CD4-positive, alpha-beta T cell treated with Interleukin-15 for 4 hours (primary cell): Measurements from ENCODE around the gene KRTAP5-3.
"Not testable (repeated sequence)": the region's sequence is repeated elsewhere in the genome, so short reads cannot be mapped to it uniquely, and the experiment has no call there.

ENCODE experiments used
- DNase-seq: peaks from one replicate; pipeline ENCODE4 v3.0.0-alpha.2; 2020; ENCODE audit warnings: low spot score

KRTAP5-3 gene, protein sequence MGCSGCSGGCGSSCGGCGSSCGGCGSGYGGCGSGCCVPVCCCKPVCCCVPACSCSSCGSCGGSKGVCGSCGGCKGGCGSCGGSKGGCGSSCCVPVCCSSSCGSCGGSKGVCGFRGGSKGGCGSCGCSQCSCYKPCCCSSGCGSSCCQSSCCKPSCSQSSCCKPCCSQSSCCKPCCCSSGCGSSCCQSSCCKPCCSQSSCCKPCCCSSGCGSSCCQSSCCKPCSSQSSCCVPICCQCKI

GRCh38 chr11:1608363-1608762 is at the start of gene KRTAP5-3:
Gene KRTAP5-3, minus strand, starts transcription at chr11:1608463. Its CDS starts 78 bp downstream, at chr11:1608385.
- DNase-seq, result no peak

DNA sequence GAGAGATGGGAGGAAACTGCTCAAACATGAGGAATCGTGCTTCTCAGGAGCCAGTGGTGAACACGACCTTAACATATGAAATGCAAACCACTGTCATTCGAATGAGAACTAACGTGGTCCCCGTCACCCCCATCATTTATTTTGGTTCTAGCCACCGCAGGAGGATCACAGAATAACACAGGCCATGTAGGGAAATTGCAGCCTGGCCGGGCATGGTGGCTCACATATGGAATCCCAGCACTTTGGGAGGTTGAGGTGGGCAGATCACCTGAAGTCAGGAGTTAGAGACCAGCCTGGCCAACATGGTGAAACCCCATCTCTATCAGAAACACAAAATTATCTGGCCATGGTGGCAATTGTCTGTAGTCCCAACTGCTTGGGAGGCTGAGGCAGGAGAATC is 48.4 kb upstream of the KRTAP5-3 start:
- no peak for DNase-seq

DNA sequence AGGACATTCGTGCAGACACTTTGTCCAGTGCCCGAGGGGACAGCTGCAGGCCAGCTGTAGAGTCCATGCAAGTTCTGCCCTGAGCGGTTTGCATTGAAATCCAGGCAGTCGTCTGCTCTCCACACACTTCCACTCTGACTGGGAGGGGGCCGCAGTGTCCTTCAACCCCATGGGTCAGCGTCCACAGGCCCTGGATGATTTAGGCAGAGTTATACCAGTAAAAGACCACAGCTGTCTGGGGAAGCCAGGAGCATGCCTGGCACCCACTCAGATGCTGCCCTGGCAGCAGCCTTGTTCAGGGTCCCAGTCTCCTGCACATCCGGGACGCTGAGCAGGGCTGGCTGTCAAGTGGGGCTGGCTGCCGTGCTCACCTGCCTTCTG is 47.8 kb upstream of the KRTAP5-3 start:
- no peak for DNase-seq

- DNase-seq, result no peak
Observed at GRCh38 chr11:1655168-1656060, 47.2 kb upstream of the KRTAP5-3 start.

DNA sequence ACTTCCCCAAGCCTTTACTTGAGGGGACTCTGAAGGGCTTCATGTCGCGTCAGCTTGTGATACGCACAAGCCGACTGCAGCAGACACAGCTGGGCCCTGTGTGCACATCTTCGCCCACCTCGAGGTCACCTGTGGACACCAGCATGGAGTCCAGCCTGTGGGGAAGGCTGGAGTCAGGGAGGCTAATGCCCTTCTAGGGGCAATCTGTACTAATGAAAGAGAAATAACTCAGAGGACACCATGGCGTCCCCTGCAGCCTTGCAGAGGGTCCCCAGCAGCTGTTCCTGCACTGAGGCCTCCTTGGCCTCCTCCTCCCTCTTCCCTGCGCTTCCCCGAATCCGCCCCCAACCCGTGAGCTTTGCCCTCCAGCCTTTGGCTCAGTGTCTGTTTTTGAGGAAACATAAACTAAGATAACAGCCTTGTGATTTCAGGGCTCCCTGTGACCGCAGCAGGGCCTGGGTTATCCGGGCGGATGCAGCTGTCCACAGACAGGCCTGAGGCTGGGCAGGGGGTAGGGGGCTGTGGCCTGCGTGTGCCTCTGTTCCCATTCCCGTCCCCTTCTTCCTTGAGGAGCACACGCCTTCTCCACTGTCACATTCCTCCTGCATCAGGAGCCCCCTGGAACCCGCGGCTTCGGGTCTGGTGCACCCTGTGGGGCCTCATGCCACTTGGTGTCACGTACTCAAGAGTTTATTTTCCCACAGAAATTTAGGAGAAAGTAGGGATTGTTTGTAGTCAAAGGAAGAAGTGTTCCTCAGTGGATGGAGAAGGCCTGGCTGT is 46.3 kb upstream of the KRTAP5-3 start:
- no peak for DNase-seq

- DNase-seq, result no peak
Observed at GRCh38 chr11:1653541-1654387, 45.5 kb upstream of the KRTAP5-3 start.

- peak; percentile 73 for DNase-seq
Observed at GRCh38 chr11:1652771-1653540, 44.7 kb upstream of the KRTAP5-3 start.

GRCh38 chr11:1652442-1652770 is 44.1 kb upstream of the KRTAP5-3 start:
- DNase-seq, result no peak

DNA sequence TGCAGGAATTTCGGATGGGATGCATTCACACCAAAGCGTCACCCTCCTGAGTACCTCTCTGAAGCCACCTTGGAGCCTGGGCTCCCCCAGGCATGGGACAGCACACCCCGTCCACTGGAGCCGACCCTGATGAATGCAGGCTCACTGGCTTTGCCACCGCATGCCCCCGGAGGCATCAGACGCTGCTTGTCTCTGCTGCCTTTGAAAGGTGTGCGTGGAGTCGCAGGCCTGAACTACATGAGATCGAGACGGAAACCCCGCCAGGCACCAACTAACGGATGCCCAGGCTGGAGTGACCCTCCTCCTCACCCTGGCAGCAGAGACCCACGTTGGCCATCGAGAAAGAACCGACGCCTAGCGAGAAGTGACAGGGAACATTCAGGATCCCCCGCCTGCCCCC is 43.8 kb upstream of the KRTAP5-3 start:
- no peak for DNase-seq

- DNase-seq, result no peak
Observed at GRCh38 chr11:1651411-1651980, 43.2 kb upstream of the KRTAP5-3 start.

- no peak for DNase-seq
Observed at GRCh38 chr11:1650918-1651262, 42.6 kb upstream of the KRTAP5-3 start.

- DNase-seq, result no peak
Observed at GRCh38 chr11:1650034-1650917, 42.0 kb upstream of the KRTAP5-3 start.

- DNase-seq, result no peak
Observed at GRCh38 chr11:1648653-1649420, 40.6 kb upstream of the KRTAP5-3 start.

DNA sequence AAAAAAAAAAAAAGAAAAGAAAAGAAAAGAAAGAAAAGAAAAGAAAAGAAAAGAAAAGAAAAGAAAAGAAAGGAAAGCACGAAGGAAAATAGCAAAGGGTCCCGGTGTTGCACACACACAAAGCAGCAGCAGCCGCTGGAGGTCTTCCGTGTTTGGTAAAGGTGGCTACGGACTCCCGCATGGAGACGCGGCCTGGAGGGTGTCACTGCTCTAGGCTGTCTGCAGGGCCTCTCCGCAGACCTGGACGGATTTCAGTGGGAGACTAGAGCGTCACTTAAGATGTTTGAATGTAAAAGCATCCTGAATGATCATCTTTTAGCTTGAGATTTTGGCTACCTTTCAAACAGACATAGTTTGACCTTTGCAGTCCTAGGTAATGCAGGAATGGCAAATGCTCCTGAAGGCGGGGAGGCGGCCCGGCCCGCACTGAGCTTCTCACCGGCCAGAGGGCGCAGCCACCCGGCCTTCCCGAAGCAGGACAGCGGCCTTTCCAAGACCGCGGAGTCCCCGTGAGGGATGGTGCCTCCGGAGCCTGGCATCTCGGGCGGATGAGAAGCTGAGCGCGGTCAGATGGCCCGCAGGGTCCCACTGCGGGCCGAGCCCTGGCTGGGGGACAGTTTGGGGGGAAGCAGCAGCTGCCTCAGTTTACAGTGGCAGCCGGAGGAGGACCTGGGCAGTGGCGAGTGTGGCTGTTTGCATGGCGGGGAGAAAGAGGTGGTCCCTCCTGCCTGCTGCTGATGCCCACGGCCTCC is 39.8 kb upstream of the KRTAP5-3 start:
- no peak for DNase-seq

DNA sequence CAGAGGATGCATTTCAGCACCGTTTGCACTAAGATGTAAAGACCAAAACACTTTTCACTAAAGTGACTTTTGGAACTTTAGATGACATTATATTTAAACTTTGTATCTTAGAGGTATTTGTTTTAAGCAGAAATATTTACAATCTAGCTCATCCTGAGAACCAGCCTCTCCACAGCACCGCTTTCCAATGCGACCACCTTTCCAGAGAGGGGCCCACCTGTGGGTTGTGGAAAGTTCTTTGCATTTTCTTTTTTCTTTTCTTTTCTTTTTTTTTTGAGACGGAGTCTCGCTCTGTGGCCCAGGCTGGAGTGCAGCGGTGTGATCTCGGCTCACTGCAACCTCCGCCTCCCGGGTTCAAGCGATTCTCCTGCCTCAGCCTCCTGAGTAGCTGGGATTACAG is 38.3 kb upstream of the KRTAP5-3 start:
- DNase-seq, result not testable (repeated sequence)

DNA sequence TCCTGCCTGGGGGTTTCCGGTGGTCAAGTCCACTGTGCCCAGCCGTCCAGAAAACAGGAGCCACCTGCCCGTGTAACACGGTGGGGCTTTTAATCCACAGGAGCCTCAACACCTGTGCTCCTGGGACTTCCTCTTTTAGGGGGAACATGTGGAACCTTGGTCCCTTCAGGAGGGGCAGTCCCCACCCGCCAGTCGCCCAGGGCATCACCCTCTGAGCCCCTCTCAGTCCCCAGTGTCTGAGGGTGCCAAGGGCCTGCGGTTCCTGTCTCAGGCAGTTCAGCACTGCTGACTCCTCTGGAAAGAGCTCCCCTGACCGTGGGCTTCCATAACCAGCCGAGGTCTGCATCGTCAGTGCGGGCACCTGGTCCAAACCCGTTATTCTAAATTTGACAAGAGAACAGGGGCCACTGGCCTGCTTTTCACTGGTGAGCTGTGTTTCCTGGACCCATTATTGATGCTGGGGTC is 37.1 kb upstream of the KRTAP5-3 start:
- DNase-seq, result no peak

DNA sequence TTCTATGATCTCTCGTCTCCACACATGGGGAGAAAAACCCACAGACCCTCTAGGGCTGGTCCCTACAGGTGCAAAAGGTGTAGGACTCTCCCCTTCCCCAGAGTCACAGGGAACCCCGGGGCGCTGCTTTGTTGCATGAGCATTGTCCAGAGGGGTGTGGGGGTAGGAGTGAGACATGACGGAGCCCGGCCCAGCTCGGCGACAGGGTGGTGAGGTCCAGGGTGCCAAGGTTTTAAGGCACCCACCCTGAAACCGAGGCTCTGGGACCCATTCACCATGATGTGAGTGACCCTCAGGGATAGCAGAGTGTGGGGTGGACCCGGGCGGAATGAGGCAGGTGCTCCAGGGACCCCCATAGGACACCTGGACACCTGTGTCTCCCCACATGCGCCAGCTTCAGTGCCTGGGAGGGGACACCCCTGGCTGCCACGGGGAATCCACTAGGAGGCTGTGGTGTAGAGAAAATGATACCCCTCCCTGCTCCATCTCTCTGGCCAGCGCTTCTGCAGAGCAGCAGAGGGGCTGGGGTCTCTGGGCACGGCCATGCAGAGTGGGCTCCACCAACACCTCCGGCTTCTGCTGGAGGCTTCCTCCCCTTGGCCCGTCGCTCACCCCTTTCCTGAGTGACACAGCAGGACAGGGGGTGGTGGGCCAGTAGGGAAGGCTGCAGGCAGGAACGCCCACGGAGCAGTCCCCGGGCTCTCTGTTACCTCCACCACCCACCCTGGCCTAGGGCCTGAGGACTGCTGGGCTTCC is 36.5 kb upstream of the KRTAP5-3 start:
- DNase-seq, result no peak
